ENCODE data around the gene MTCP1. TPM values are rescaled to one million over a fixed set of nuclear protein-coding genes. Genes with fewer than 3 reads are reported as not detected.

Gene MTCP1
- total and polyA plus RNA-seq, 9 of the 15 experiments (the other 6 are each of a cell fraction or from before 2014, with no cell fraction given), result 12.7 to 28.0 (median 22.9) TPM

DNA sequence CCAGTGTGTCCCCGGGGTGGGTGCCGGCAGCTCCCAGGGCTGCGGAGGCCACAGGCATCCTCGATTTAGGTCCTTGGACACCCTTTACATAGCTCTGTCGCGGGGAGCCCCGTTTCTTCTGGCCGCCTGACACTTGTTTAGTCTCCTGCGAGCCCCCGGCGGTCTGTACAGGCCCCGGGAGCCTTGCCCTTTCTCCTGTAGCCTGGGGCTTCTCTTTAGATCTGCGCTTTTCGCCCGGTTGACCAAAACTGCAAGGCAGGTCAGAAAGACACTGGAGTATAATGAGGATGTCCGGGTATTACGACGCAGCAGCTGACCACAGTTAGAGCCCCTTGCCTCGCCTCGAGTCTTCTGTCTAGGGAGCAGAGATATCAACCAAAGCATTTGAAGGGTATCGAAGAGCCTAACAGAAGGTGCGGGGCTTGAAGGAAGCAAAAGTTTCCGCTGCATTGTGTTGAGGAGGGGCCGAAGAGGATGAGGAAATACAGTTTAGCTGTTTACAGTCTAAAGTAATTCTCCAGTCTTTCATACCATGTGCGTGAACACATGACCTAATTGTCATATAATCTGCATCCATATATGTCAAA lies 851 bp upstream of the MTCP1 start:
- FAIRE-seq (peak; percentile 78), ATAC-seq (peak; percentile 10), DNase-seq (ENCODE audit: extremely low read depth in 1 of 4, low spot score in 3 of 4) (peak in 1 of 4 experiments; percentile 28)
- in situ Hi-C loops (cut with MboI), result no loop called here
- BruUV-seq (replicated peaks), result TSS peak; percentile 59
- intact Hi-C loops (cut with micrococcal nuclease), result loop anchor here (2.0 to 5.0 kb wide), 2 partner anchors 145 to 309 kb away; partner anchors contain the start of genes DKC1 and VBP1
- Histone ChIP-seq H3K4me1 (replicated peaks in 1 of 2; ENCODE audit: control insufficient read depth in 2 of 2, insufficient read depth in 2 of 2, low read length in 2 of 2) (peaks cover 4 to 11% of the 10 kb centered on the region in 2 experiments; a peak in 4 of 5 replicates), H3K27me3 (ENCODE audit: control insufficient read depth in 2 of 2, insufficient read depth in 2 of 2, low read length in 2 of 2) (no peaks in the 10 kb centered on the region), H4K20me1 (replicated peaks; ENCODE audit: control insufficient read depth, insufficient read depth, low read length) (no peaks in the 10 kb centered on the region), H3K27ac (ENCODE audit: extremely low read depth, low read depth, low read length) (peak overlapping the region; percentile 74), H3K4me2 (ENCODE audit: insufficient read depth, low read length) (peak overlapping the region; percentile 90), H3K79me2 (ENCODE audit: control insufficient read depth, insufficient read depth, low read length) (peaks cover 69% of the 10 kb centered on the region), H3K9ac (ENCODE audit: insufficient read depth in 1 of 2, low read depth in 2 of 2, low read length in 2 of 2) (peak overlapping the region; percentile 82 to 98), H3K9me3 (replicated peaks; ENCODE audit: control insufficient read depth, insufficient read depth, low read depth, low read length) (no peaks in the 10 kb centered on the region), H3K4me3 (peak overlapping the region; percentile 68), H2AFZ (ENCODE audit: low read depth, low read length) (peak overlapping the region; percentile 88), H3K9me1 (ENCODE audit: control insufficient read depth, insufficient read depth, low read length) (no peaks in the 10 kb centered on the region), H3K36me3 (ENCODE audit: control insufficient read depth, insufficient read depth, low read length) (peaks cover 41% of the 10 kb centered on the region)
- CTCF ChIA-PET (ENCODE audit: low intra/inter-chr PET ratio), result no interaction called here
- under 1% methylated on average over 15 of the region's 25 CpGs for WGBS (ENCODE audit: insufficient coverage, low coverage, missing lambda C conversion rate)
- POLR2A ChIA-PET, result interaction anchor here (1.0 to 1.2 kb wide), 3 partner anchors 10 to 33 kb away, joined by 3 to 4 read pairs (median 3); no protein-coding TSS in a partner anchor
- TF ChIP-seq TRIM28 (IDR thresholded peaks at IDR 0.05) (no peak), HDAC2 (IDR thresholded peaks at IDR 0.05) (0 out of 2 replicates have a peak, but pooled peaks have one; percentile 10), SETDB1 (IDR thresholded peaks at IDR 0.05; ENCODE audit: low read length) (no peak), C11orf30 (IDR thresholded peaks at IDR 0.05; ENCODE audit: low read depth) (0 out of 2 replicates have a peak, but pooled peaks have one; percentile 2), ATF1 (CRISPR knock-in tag; IDR thresholded peaks at IDR 0.05) (no peak), ATF1 (tag; IDR thresholded peaks at IDR 0.05) (0 out of 2 replicates have a peak, but pooled peaks have one; percentile 15), MNT (conservative IDR thresholded peaks at IDR 0.05) (peak in 1 of 2 experiments; percentile 20; a peak in 1 of 4 replicates), CSDE1 (IDR thresholded peaks at IDR 0.05) (no peak), HIVEP1 (CRISPR knock-in tag; IDR thresholded peaks at IDR 0.05) (no peak), BCLAF1 (IDR thresholded peaks at IDR 0.05; ENCODE audit: borderline replicate concordance in 1 of 2, control insufficient read depth in 1 of 2, low read depth in 2 of 2, low read length in 1 of 2) (no peak), E2F3 (CRISPR knock-in tag; IDR thresholded peaks at IDR 0.05) (no peak), NKRF (IDR thresholded peaks at IDR 0.05; ENCODE audit: borderline replicate concordance) (peak; percentile 7; the same call in 1 of the 2 replicates), STAT5B (CRISPR knock-in tag; IDR thresholded peaks at IDR 0.05) (no peak)
- TF ChIP-seq, protein P1, sequence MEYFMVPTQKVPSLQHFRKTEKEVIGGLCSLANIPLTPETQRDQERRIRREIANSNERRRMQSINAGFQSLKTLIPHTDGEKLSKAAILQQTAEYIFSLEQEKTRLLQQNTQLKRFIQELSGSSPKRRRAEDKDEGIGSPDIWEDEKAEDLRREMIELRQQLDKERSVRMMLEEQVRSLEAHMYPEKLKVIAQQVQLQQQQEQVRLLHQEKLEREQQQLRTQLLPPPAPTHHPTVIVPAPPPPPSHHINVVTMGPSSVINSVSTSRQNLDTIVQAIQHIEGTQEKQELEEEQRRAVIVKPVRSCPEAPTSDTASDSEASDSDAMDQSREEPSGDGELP (CRISPR knock-in tag; IDR thresholded peaks at IDR 0.05; ENCODE audit: borderline replicate concordance), result peak; percentile 24; the same call in 1 of the 2 replicates
